K562 (cell line): ENCODE results near the gene SLC25A1. TPM values are rescaled to one million over a fixed set of nuclear protein-coding genes. Genes with fewer than 3 reads are reported as not detected.

Experiments used
- ARNT ChIP-seq, 2 experiments: fragments of 450-650 bp; IDR thresholded peaks; 2 replicates each; pipeline ENCODE4 v1.6.1; 2016; ENCODE audit warnings: mild to moderate bottlenecking in 1 of 2
- BACH1 ChIP-seq: fragments of 200-800 bp; sonication (Bioruptor generic); IDR thresholded peaks from 2 replicates; pipeline ENCODE4 v1.6.1; 2016; ENCODE audit warnings: missing genetic modification characterization, missing compliant biosample characterization
- BRCA1 ChIP-seq, 2 experiments: fragments of 450-650 bp in 1 of 2; sonication (generic) in 1 of 2; formaldehyde crosslinking in 1 of 2; IDR thresholded peaks; 2 replicates each; pipeline versions ENCODE4 v1.5.0 to v1.6.1; 2017 to 2020; ENCODE audit warnings: mild to moderate bottlenecking in 1 of 2, missing genetic modification reagents in 1 of 2
- CHD1 ChIP-seq: fragments of 200-600 bp; sonication (generic); IDR thresholded peaks from one replicate; pipeline ENCODE4 v1.6.1; 2012; ENCODE audit warnings: mild to moderate bottlenecking, moderate library complexity, low read length, inconsistent platforms
- DPF2 ChIP-seq: fragments of 450-650 bp; IDR thresholded peaks from 2 replicates; pipeline ENCODE4 v1.6.1; 2016
- ETS2 ChIP-seq: IDR thresholded peaks from 2 replicates; pipeline ENCODE4 v1.6.1; 2016; ENCODE audit warnings: borderline replicate concordance, missing genetic modification characterization, mild to moderate bottlenecking, moderate library complexity, missing compliant biosample characterization; ENCODE audit not compliant: poor library complexity, severe bottlenecking
- HBP1 ChIP-seq: fragments of 450-650 bp; formaldehyde crosslinking; IDR thresholded peaks from 2 replicates; pipeline ENCODE4 v1.4.0; 2022; ENCODE audit warnings: missing genetic modification characterization
- JUNB ChIP-seq: fragments of 450-650 bp; formaldehyde crosslinking; conservative IDR thresholded peaks from 2 replicates; pipeline ENCODE4 v1.4.0; 2020; ENCODE audit warnings: mild to moderate bottlenecking
- KLF6 ChIP-seq: fragments of 250-450 bp; sonication (Bioruptor Pico); IDR thresholded peaks from 2 replicates; pipeline ENCODE4 v1.4.0; 2020; ENCODE audit warnings: mild to moderate bottlenecking, moderate library complexity, borderline replicate concordance
- MYC ChIP-seq, 2 experiments: fragments of 250-450 bp in 1 of 2; sonication (Bioruptor Pico) in 1 of 2; IDR thresholded peaks; 2 replicates each; pipeline versions ENCODE4 v1.5.1 to v1.6.1; 2012 to 2021; ENCODE audit warnings: low read depth in 2 of 2, borderline replicate concordance in 1 of 2, improper control_type of control experiment in 1 of 2, low read length in 1 of 2, mild to moderate bottlenecking in 1 of 2, moderate library complexity in 1 of 2
- NR4A1 ChIP-seq, 2 experiments: fragments of 250-450 bp in 1 of 2; fragments of 450-650 bp in 1 of 2; sonication (Bioruptor Pico) in 1 of 2; IDR thresholded peaks; 2 replicates each; pipeline versions ENCODE4 v1.4.0 to v1.6.1; 2016 to 2020; ENCODE audit warnings: mild to moderate bottlenecking in 2 of 2, missing compliant biosample characterization in 1 of 2, missing genetic modification characterization in 1 of 2, moderate library complexity in 1 of 2
- RREB1 ChIP-seq: fragments of 250-450 bp; sonication (Bioruptor Pico); IDR thresholded peaks from 2 replicates; pipeline ENCODE4 v1.4.0; 2020
- SMAD2 ChIP-seq: fragments of 150-350 bp; IDR thresholded peaks from 2 replicates; pipeline ENCODE4 v1.6.1; 2014; ENCODE audit warnings: low read depth, mild to moderate bottlenecking, low read length
- SMARCA5 ChIP-seq: fragments of 450-650 bp; IDR thresholded peaks from 2 replicates; pipeline ENCODE4 v1.6.1; 2016
- ZNF583 ChIP-seq: fragments of 250-450 bp; sonication (Bioruptor Pico); IDR thresholded peaks from 2 replicates; pipeline ENCODE4 v1.4.0; 2020
- ZNF740 ChIP-seq, 3 experiments: fragments of 200-800 bp in 1 of 3; sonication (Bioruptor generic) in 1 of 3; sonication (generic) in 1 of 3; formaldehyde crosslinking in 1 of 3; IDR thresholded peaks; 2 replicates each; pipeline versions ENCODE4 v1.6.1 to v1.8.0; 2016 to 2022; ENCODE audit warnings: mild to moderate bottlenecking in 2 of 3, missing compliant biosample characterization in 2 of 3, missing genetic modification characterization in 2 of 3, missing genetic modification reagents in 1 of 3
- polyA plus RNA-seq, 8 experiments: library from polyadenylated mRNA; depleted of rRNA in 4 of 8; stranded (reverse) in 5 of 8; unstranded in 3 of 8; fragments of >200 nt; fragmentation: Nextera tagmentation in 2 of 8; fragmentation: Illumina TruSeq in 1 of 8; extraction: Ambion mirVana in 2 of 8; extraction: Trizol in 1 of 8; gene quantifications; 2 replicates each; pipeline versions ENCODE4 v1.2.1 to v1.2.3, GENCODE V29; 2011 to 2014; ENCODE audit warnings: inconsistent platforms in 1 of 8, missing spikeins in 1 of 8
- total RNA-seq, 7 experiments: library from RNA; depleted of rRNA in 6 of 7; stranded (reverse); fragments of >200 nt in 6 of 7; fragmentation: Illumina TruSeq in 2 of 7; extraction: Trizol in 2 of 7; gene quantifications; 2 replicates each; pipeline versions ENCODE4 v1.2.1 to v1.2.3, GENCODE V29; 2011 to 2021; ENCODE audit warnings: low replicate concordance in 1 of 7

The SLC25A1 gene
- total and polyA plus RNA-seq, 9 of the 15 experiments (the other 6 are each of a cell fraction or from before 2014, with no cell fraction given), result 11.0 to 408 (median 110) TPM

GRCh38 chr22:19201869-19202798 is 23.6 kb upstream of the SLC25A1 start (continued):
- TF ChIP-seq BRCA1 (IDR thresholded peaks at IDR 0.05) (no peak), BRCA1 (CRISPR knock-in tag; IDR thresholded peaks at IDR 0.05) (no peak), SMAD2 (no peak), KLF6 (CRISPR knock-in tag) (peak; percentile 48; the same call in 1 of the 2 replicates), JUNB (CRISPR knock-in tag) (peak; percentile 37; the same call in 1 of the 2 replicates), ZNF740 (CRISPR knock-in tag; IDR thresholded peaks at IDR 0.05) (peak; percentile 41; the same call in 1 of the 2 replicates), ZNF740 (tag; IDR thresholded peaks at IDR 0.05) (peak in 1 of 2 experiments; percentile 61; a peak in 1 of 4 replicates), ETS2 (tag) (no peak), MYC (IDR thresholded peaks at IDR 0.05; ENCODE audit: low read depth, low read length) (peak; percentile 30; the same call in 1 of the 2 replicates), MYC (CRISPR knock-in tag; IDR thresholded peaks at IDR 0.05; ENCODE audit: borderline replicate concordance, low read depth) (peak; percentile 73; the same call in 1 of the 2 replicates), HBP1 (peak; percentile 95), RREB1 (CRISPR knock-in tag) (peak; percentile 76), BACH1 (tag) (no peak; the same call in 1 of the 2 replicates), ZNF583 (CRISPR knock-in tag) (peak; percentile 13; the same call in 1 of the 2 replicates), CHD1 (no peak), SMARCA5 (peak; percentile 59; the same call in 1 of the 2 replicates), ARNT (IDR thresholded peaks at IDR 0.05) (no peak), DPF2 (peak; percentile 59), NR4A1 (CRISPR knock-in tag; IDR thresholded peaks at IDR 0.05) (peak; percentile 86), NR4A1 (tag; IDR thresholded peaks at IDR 0.05) (peak; percentile 87)
